Osteocyte (in vitro differentiated cells): Measurements from ENCODE around the gene ZNF451. TPM values are rescaled to one million over a fixed set of nuclear protein-coding genes. Genes with fewer than 3 reads are reported as not detected.
"Not testable (repeated sequence)": the region's sequence is repeated elsewhere in the genome, so short reads cannot be mapped to it uniquely, and the experiment has no call there.

Source experiments
- DNase-seq: peaks from one replicate; pipeline ENCODE4 v3.0.0; 2021; ENCODE audit warnings: mixed read lengths; ENCODE audit not compliant: unreplicated experiment; ENCODE audit errors: extremely low spot score
- H3K27ac Mint-ChIP-seq: one replicate; pipeline ENCODE4 v1.8.0; 2021; ENCODE audit warnings: mild to moderate bottlenecking, mixed read lengths; ENCODE audit not compliant: unreplicated experiment
- H3K27me3 Mint-ChIP-seq: one replicate; pipeline ENCODE4 v1.8.0; 2021; ENCODE audit warnings: mixed read lengths; ENCODE audit not compliant: unreplicated experiment
- H3K36me3 Mint-ChIP-seq: one replicate; pipeline ENCODE4 v1.8.0; 2021; ENCODE audit warnings: mixed read lengths; ENCODE audit not compliant: unreplicated experiment
- H3K4me1 Mint-ChIP-seq: one replicate; pipeline ENCODE4 v1.8.0; 2021; ENCODE audit warnings: mixed read lengths; ENCODE audit not compliant: unreplicated experiment
- H3K4me3 Mint-ChIP-seq: one replicate; pipeline ENCODE4 v1.8.0; 2021; ENCODE audit warnings: mild to moderate bottlenecking, moderate library complexity, mixed read lengths; ENCODE audit not compliant: unreplicated experiment
- H3K9me3 Mint-ChIP-seq: one replicate; pipeline ENCODE4 v1.8.0; 2021; ENCODE audit warnings: mixed read lengths; ENCODE audit not compliant: unreplicated experiment
- total RNA-seq: library from RNA; stranded (reverse); gene quantifications from 2 replicates; pipeline ENCODE4 v1.2.1, GENCODE V29; 2021
- TF ChIP-seq, protein P1 (sequence below): fragments of 200-600 bp; sonication (generic); IDR thresholded peaks from 2 replicates; pipeline ENCODE4 v1.5.0; 2021; ENCODE audit warnings: antibody characterized with exemption, mild to moderate bottlenecking, moderate library complexity

The ZNF451 gene
- total RNA-seq, 1 donor from 2014 or later: 53.6 TPM

DNA sequence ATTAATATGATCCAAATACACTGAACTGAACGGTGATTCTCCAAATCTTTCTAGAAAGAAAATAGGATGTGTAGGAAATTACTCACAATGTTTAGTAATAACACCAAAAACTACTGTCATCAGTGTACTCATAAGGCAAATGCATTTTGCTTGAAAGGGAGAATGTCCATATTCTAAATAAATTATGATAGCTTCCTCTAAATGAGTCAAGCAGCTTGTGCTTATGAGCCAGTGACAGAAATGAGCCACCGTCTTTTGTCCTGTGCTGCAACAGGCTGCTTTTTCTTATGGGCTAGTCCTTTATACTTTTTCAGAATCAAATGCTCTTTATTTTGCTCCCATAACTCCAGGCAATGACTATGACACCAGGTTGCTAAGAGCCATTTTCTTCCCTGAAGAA lies 4.5 kb upstream of the ZNF451 start:
- H3K9me3 Mint-ChIP-seq: peaks cover 2% of the 10 kb centered on the region
- no peaks in the 10 kb centered on the region for H3K27me3 Mint-ChIP-seq
- DNase-seq: no peak
- TF ChIP-seq, protein P1, sequence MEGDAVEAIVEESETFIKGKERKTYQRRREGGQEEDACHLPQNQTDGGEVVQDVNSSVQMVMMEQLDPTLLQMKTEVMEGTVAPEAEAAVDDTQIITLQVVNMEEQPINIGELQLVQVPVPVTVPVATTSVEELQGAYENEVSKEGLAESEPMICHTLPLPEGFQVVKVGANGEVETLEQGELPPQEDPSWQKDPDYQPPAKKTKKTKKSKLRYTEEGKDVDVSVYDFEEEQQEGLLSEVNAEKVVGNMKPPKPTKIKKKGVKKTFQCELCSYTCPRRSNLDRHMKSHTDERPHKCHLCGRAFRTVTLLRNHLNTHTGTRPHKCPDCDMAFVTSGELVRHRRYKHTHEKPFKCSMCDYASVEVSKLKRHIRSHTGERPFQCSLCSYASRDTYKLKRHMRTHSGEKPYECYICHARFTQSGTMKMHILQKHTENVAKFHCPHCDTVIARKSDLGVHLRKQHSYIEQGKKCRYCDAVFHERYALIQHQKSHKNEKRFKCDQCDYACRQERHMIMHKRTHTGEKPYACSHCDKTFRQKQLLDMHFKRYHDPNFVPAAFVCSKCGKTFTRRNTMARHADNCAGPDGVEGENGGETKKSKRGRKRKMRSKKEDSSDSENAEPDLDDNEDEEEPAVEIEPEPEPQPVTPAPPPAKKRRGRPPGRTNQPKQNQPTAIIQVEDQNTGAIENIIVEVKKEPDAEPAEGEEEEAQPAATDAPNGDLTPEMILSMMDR: no peak
- peaks cover 3% of the 10 kb centered on the region for H3K36me3 Mint-ChIP-seq
- H3K4me3 Mint-ChIP-seq: no peak overlapping the region
- H3K27ac Mint-ChIP-seq: no peak overlapping the region
- peaks cover 12% of the 10 kb centered on the region for H3K4me1 Mint-ChIP-seq

DNA sequence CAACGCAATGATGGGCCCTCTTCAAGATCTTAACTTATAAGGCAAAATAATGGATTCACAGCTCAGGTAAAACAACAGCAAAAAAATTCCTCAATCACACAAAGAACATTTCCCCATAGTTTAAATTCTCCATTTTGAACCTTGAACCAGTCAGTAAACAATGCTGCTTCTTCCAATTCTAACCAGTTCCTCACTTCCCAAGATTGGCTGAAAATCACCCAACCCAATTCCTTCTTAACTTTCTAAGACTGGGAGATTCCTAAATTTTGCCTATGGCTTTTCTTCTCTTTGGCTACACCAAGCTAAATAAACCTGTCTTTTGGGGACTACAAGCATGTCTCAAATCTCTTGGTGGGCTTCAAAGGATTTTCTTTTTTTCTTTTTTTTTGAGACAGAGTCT lies 3.1 kb upstream of the ZNF451 start:
- no peak for DNase-seq
- H3K27ac Mint-ChIP-seq: no peak overlapping the region
- no peak overlapping the region for H3K4me3 Mint-ChIP-seq
- no peaks in the 10 kb centered on the region for H3K9me3 Mint-ChIP-seq
- no peaks in the 10 kb centered on the region for H3K27me3 Mint-ChIP-seq
- peaks cover 3% of the 10 kb centered on the region for H3K36me3 Mint-ChIP-seq
- TF ChIP-seq, protein P1: no peak
- H3K4me1 Mint-ChIP-seq: peaks cover 19% of the 10 kb centered on the region

DNA sequence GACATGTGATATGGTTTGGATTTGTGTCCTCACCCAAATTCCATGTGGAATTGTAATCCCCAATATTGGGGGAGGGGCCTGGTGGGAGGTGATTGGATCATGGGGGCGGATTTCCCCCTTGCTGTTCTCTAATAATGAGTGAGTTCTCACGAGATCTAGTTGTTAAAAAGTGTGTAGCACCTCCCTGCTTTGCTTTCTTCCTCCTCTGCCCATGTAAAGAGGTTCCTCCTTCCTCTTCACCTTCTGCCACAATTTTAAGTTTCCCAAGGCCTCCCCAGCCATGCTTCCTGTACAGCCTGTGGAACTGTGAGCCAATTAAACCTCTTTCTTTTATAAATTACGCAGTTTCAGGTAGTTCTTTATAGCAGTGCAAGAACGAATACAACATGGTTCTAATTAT lies 2.1 kb upstream of the ZNF451 start:
- H3K4me1 Mint-ChIP-seq: peaks cover 30% of the 10 kb centered on the region
- no peak overlapping the region for H3K4me3 Mint-ChIP-seq
- peak overlapping the region; percentile 39 for H3K27ac Mint-ChIP-seq
- DNase-seq: no peak
- TF ChIP-seq, protein P1: no peak
- H3K36me3 Mint-ChIP-seq: peaks cover 9% of the 10 kb centered on the region
- no peaks in the 10 kb centered on the region for H3K9me3 Mint-ChIP-seq
- H3K27me3 Mint-ChIP-seq: no peaks in the 10 kb centered on the region

DNA sequence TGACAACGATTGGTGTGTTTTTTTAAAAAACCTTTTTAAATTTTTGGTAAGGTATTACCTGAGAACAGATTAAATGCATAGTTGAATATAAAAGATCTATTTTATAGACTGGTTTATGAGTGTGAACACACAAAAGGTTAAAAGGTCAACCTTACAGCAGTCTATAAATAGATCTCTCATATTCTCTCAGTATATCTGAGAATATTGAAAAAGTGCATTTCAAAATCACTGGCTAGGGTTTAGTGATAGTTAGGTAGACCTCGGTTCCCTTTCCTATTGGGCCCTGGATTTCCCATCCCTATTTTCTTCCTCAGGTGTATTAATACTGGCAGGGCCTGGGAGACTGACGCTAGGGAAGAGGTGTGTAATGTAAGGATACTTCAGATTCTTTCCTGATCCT lies 723 bp upstream of the ZNF451 start:
- Mint-ChIP-seq H3K9me3 (no peaks in the 10 kb centered on the region), H3K27me3 (no peaks in the 10 kb centered on the region), H3K36me3 (peaks cover 14% of the 10 kb centered on the region), H3K27ac (peak overlapping the region; percentile 93), H3K4me1 (peaks cover 40% of the 10 kb centered on the region), H3K4me3 (peak overlapping the region; percentile 87)
- TF ChIP-seq, protein P1: no peak
- no peak for DNase-seq

GRCh38 chr6:57090458-57091067 lies 575 bp downstream of the ZNF451 start:
- peaks cover 16% of the 10 kb centered on the region for H3K36me3 Mint-ChIP-seq

GRCh38 chr6:57091375-57091774 lies 1.4 kb downstream of the ZNF451 start:
- peak overlapping the region; percentile 70 for H3K4me3 Mint-ChIP-seq
- H3K9me3 Mint-ChIP-seq, H3K27me3 Mint-ChIP-seq, DNase-seq: not testable (repeated sequence)
- peaks cover 46% of the 10 kb centered on the region for H3K4me1 Mint-ChIP-seq
- H3K36me3 Mint-ChIP-seq: peaks cover 16% of the 10 kb centered on the region
- H3K27ac Mint-ChIP-seq: peak overlapping the region; percentile 81

More at GRCh38 chr6:57090458-57091067, 575 bp downstream of the ZNF451 start:
- DNase-seq, H3K27me3 Mint-ChIP-seq, H3K9me3 Mint-ChIP-seq: not testable (repeated sequence)
- peak overlapping the region; percentile 93 for H3K27ac Mint-ChIP-seq
- peak overlapping the region; percentile 87 for H3K4me3 Mint-ChIP-seq
- H3K4me1 Mint-ChIP-seq: peaks cover 42% of the 10 kb centered on the region
